NCI-H524 treated with DMSO at 0.1 percent for 48 hours (cell line): ENCODE measurements around the gene PNMA6E.

ENCODE experiments used
- DNase-seq: peaks from one replicate; lab custom pipeline; 2025; lab: John Stamatoyannopoulos, UW

Gene PNMA6E

DNA sequence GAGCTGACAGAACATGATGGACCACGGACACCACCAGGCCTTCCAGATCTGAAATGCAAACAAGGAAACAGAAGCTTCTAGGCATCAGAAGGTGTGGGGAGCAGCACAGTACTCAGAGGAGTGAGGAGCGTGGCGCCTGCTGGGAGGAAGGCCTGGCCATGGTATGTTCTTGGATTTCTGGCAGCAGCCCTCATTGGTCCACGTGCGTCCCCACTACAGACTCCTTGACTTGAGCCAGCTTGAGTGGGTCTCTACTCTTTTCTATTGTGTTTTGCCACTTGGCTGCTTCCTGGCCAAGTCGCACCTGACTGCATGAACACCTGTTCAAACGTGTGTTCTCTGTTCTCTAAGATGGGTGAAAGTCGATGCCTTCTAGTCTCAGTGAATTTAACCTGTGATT, 49.2 kb downstream of the PNMA6E start:
- no peak for DNase-seq

DNA sequence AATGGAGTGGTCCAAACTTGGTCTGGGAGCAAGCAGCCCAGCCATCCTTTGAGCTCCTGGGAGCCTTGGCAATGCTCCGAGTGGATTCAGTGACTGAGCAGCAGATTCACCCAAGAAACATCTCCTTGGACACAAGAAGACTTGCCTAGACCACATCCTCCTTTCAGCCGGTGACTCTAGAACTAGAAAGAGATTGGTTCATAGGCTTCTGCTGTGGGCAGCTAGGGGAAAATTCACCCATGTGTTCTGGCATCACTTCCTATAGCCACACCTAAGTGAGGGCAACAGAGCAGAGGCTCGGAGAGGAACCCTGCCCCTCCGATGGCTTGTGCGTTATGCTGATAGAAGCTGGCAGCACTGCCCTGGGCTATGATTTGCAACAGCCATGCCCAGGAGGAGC, 51.2 kb downstream of the PNMA6E start:
- DNase-seq: no peak

DNA sequence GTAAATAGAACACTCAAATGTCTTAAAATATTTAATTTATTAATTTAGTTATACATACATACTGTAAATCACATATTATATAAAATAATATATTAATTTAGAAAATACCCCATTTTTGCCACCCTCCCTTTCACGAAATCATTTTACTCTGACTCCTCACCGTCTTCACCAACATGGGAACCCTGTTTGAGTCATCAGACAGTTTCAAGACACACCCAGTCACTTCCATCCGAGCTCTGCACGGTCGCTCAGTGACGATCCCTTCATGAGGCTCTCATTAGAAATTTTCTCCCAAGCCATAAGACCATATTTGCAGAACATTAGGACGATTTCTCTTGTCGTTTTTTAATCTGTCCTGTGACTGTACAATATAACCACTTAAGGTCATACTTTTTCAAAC, 52.7 kb downstream of the PNMA6E start:
- DNase-seq: no peak

DNA sequence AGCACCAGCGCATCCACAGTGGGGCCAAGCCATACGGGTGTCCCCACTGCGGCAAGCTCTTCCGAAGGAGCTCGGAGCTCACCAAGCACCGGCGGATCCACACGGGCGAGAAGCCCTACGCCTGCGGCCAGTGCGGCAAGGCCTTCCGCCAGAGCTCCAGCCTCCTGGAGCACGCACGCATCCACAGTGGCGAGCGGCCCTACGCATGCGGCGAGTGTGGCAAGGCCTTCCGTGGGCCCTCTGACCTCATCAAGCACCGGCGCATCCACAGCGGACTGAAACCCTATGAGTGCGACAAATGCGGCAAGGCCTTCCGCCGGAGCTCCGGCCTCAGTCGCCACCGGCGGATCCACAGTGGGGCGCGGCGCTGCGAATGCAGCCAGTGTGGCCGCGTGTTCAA, 53.6 kb downstream of the PNMA6E start:
- DNase-seq: no peak
